Stimulated activated CD8-positive, alpha-beta memory T cell treated with anti-CD3 and anti-CD28 coated beads, Interleukin-12 subunit alpha, Interleukin-12 subunit beta, amount 100 ng/mL, for 1 hour (primary cell): Measurements from ENCODE around the gene KIRREL3.

Experiments
- DNase-seq: peaks from one replicate; pipeline ENCODE4 v3.0.0-alpha.2; 2020; ENCODE audit warnings: low read depth

Gene KIRREL3

GRCh38 chr11:126870021-126870420 is 130.5 kb downstream of the KIRREL3 start:
- DNase-seq = no peak

DNA sequence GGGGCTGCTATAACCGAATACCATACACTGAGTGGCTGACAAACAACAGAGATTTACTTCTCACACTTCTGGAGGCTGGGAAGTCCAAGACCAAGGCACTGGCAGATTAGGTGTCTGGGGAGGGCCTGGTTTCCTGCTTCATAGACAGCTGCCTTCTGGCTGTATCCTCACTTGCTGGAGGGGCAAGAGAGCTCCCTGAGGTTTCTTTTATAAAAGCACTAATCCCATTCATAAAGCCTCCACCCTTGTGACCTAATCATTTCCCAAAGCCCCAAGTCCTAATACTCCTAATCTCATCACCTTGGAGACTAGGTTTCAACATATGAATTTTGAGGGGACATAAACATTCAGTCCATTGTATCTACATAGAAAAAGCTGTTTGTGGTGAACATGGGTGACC is 131.8 kb downstream of the KIRREL3 start:
- no peak for DNase-seq

DNA sequence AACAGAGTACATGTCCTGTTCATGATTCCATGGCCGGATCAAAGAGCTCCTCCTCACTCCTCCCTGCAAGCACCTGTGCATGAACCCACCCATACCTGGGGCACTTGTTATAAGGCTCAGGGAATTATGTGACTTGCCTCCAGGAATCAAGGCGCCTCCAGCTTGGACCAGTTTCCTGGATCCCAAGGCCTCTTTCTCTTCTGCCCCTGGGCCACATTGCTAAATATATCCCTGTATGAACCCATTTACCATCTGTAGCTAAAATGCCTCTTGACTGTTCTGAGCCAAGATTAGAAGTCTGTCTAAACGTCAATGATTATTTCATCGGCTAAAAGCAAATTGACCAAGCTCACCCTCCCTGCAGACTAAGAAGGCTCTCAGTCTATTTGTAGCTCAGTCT is 135.6 kb downstream of the KIRREL3 start:
- no peak for DNase-seq

DNA sequence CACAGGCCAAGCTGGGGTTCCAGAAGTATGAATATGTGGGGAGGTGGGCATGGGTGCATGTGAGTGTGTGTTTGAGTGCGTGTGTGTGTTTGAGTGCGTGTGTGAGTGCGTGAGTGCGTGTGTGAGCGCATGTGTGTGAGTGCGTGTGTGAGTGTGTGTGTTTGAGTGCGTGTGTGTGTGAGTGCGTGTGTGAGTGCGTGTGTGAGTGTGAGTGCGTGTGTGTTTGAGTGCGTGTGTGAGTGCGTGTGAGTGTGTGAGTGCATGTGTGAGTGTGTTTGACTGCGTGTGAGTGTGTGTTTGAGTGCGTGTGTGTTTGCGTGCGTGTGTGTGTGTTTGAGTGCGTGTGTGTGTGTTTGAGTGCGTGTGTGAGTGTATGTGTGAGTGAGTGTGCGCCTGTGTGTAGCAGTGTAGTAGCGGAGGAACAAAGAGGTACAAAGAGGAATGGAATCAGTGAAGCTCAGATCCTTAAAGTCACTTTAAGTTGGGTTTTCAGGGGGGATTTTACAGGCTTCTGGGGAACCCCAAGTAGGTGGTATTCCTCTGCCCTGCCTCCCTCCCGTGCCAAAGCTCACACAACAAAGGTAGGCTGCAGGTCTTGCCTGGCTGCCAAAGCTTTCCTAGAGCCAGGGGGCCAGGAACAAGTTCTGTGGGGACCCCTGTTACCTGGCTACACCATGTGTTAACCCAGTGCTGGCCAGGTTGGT is 137.1 kb downstream of the KIRREL3 start:
- no peak for DNase-seq

DNA sequence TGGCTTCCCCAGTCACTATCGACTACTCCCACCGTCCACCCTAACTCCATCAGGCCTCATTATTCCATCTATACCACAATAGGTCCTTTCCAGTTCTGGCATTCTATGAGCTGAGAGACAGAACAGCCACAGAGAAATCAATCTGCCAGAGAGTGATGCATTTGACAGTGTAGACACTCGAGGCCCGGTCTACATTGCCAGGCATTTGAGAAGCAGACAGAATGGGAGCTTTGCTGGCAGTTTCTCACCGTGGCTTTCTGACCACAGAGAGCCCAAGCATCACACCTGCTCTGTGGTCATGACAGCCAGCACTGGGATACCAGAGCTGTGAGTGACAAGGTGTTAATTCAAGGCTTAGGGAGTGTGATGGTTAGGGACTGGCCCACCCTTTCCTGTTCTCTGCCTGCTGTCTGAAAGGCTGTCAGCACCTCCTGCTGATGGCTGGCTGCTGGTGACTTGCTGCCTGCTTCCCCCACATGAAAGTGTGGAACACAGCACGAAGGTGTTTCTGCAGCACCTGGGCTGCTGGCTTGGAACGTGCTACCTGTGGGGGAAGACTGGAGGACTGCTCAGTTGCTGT is 137.8 kb downstream of the KIRREL3 start:
- DNase-seq = no peak

- no peak for DNase-seq
Measured at GRCh38 chr11:126861796-126862459, 138.6 kb downstream of the KIRREL3 start.

- no peak for DNase-seq
Measured at GRCh38 chr11:126857860-126858808, 142.4 kb downstream of the KIRREL3 start.

DNA sequence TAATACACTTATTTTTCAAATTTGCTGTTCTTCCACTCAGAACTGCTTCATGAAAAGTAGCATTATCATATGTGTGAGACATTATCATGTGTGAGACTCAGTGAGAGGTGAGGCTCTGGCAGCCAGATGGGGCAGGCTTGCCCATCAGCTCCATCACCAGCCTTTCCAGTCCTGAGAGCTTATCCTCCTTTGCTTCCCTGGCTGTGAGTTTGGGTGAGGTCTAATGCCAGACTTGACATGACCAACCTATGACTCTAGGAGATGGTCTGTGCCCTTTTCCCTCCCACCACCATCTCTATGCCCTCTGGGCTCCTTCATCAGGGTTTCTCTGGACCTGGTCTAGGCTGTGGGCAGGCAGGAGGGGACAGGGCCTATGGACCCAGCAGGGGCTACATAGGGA is 145.0 kb downstream of the KIRREL3 start:
- DNase-seq = no peak

DNA sequence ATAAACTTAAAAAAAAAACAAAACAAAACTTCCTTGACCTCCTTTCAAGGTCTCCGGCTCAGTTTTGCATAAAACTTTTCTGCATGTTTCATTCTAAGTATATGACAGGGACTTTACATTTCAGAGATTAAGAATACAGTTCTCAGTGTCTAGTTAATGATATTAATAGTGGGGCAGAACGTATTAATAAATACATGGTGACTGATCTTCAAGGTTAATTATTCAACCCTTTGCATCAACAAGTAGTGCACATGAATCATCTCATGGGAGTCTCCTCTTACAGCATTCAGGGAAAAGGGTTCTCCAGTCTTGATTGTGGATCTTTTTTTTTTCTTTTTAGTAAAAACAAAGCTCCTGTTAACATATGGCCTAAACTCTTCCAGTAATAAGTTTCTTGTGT is 146.8 kb downstream of the KIRREL3 start:
- DNase-seq = no peak

GRCh38 chr11:126844789-126845188 is 155.8 kb downstream of the KIRREL3 start:
- no peak for DNase-seq

- no peak for DNase-seq
Measured at GRCh38 chr11:126843096-126843495, 157.5 kb downstream of the KIRREL3 start.

DNA sequence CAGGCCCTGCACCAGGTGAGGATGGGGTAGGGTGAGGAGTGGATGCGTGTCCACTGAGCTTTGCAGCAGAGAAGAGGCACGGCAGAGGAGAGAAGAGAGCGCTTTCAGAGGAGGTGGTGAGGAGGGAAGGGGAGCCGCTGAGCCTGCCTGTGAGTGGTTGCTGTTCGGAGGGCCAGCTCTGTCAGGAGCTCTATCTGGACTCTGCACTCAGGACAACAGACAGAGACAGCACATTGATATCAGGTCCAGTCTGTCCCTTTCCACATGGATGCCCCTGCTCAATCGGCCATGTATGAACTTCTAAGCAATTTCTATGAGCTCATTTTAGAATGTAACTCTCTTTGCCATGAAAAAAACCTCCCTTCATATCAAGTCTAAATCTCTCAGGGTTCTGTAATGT is 158.6 kb downstream of the KIRREL3 start:
- no peak for DNase-seq

- no peak for DNase-seq
Measured at GRCh38 chr11:126840975-126841374, 159.6 kb downstream of the KIRREL3 start.

DNA sequence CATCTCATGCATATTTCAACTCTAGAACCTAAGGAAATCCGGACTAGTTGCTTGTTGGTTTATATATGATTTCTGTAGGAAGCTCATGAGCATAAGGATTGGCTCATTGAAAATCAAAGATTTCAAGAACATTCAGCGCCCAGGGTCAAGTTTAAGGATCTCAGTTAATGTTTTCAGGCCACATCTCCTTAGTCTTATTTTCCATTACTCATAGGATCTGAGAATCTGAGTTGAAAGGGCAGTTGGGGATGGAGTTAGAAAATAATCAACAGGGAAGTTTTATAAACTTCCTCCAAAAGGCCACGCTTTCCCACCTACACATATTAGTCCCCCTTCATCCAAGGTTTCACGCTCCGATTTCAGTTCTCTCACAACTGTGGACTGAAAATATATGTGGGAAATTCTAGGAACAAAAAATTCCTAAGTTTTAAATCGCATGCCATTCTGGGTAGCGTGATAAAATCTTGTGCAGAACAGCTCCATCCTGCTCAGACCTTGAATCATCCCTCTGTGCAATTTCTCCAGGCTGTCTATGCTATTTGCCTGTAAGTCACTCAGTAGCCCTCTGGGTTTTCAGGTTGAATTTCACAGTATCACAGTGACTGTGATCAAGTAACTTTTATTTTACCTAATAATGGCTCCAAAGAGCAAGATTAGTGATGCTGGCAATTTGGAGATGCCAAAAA is 160.2 kb downstream of the KIRREL3 start:
- DNase-seq = no peak

- no peak for DNase-seq
Measured at GRCh38 chr11:126839496-126839895, 161.1 kb downstream of the KIRREL3 start.

DNA sequence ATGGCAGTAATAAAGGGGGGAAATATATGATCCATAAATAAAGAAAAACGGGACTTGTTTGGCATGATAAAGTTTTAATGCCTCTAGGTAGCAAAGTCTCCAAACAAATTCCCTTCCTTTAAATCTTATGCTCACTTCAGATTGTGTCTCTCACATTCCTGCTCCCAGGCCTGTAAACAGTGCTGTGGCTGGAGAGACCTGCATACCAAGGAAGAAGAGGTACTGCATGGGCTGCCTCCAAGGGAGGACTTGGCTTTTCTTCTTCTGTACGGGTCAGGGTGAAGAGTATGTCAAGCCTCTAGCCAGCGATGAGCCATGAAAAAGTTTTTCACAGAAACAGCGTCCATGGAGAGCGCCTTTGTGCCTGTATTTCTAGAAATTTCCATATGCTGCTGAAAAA is 161.8 kb downstream of the KIRREL3 start:
- no peak for DNase-seq

DNA sequence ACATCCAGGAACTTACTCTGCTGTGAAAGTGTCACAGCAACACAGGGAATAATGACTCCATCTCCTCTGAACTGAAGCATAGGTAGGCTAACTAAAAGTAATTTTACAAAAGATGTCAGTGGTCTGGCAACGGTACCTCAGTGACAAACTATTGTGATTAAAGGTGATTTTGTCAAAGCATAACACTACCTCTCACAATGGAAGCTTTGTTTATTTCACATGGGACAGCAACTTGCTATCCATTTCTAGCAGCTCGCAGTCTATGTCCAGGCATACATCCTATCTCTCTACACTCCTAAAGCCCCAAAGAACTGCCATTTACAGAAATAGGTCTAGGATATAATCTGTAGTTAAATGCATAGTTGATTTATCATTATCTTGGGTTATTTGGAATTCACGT is 163.0 kb downstream of the KIRREL3 start:
- no peak for DNase-seq

DNA sequence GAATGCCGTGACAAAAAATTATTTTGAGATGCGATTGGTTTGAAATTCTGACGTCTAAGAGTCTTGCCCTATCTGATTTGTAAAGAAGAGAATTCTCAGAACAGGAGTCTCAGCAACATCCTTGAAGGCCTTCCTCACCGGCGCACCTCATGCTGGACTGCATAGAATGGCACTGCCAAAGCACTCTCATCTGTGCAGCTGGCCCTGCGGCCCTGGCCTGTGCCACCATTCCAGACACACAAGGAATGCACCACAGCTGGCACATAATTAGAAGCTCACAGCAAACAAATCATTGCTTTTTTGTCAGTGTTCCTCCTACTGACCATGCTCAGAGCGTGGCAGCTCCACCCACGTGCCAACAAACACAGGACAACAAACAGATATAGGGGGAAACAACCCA is 166.0 kb downstream of the KIRREL3 start:
- DNase-seq = no peak

DNA sequence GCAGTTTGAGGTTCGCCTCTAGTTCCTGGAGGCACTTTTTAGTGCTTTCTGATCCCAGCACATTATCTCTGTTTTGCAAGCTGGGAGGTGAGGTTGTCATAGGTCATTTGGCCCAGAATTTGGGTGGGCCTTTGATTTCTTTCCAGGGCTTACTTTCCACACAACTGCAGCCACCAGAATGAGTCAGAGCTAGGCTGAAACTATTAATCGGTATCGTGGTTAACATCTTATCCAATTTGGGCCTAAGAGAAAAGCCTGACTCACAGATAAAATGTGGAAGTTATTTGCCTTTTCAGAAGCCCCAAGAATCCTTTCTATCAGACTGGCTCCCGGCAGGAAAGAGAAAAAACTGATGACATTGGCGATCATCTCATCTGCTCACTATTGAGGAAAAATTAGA is 166.4 kb downstream of the KIRREL3 start:
- no peak for DNase-seq

GRCh38 chr11:126833065-126833464 is 167.5 kb downstream of the KIRREL3 start:
- no peak for DNase-seq

- DNase-seq = no peak
Measured at GRCh38 chr11:126832387-126832786, 168.2 kb downstream of the KIRREL3 start.
